Parathyroid adenoma (tissue), 2 donors: ENCODE results near the gene FBH1.

ENCODE experiments used
- H2AFZ ChIP-seq: fragments of 300-600 bp; sonication (generic); one replicate; pipeline ENCODE4 v1.7.0; 2017; ENCODE audit warnings: antibody characterized with exemption, mild to moderate bottlenecking
- H3K27ac ChIP-seq: fragments of 300-600 bp; sonication (generic); one replicate; pipeline ENCODE4 v1.7.0; 2017
- H3K27me3 ChIP-seq: fragments of 300-600 bp; sonication (generic); one replicate; pipeline ENCODE4 v1.7.0; 2017; ENCODE audit warnings: low read length; ENCODE audit not compliant: control insufficient read depth, insufficient read depth
- H3K36me3 ChIP-seq: fragments of 300-600 bp; sonication (generic); one replicate; pipeline ENCODE4 v1.7.0; 2017; ENCODE audit warnings: low read length; ENCODE audit not compliant: control insufficient read depth, insufficient read depth
- H3K4me1 ChIP-seq: fragments of 300-600 bp; sonication (generic); one replicate; pipeline ENCODE4 v1.7.0; 2017; ENCODE audit warnings: control low read depth
- H3K4me2 ChIP-seq: fragments of 300-600 bp; sonication (generic); one replicate; pipeline ENCODE4 v1.7.0; 2017; ENCODE audit warnings: low read length
- H3K4me3 ChIP-seq: fragments of 300-600 bp; sonication (generic); one replicate; pipeline ENCODE4 v1.7.0; 2017; ENCODE audit warnings: low read depth, low read length
- H3K79me2 ChIP-seq: fragments of 300-600 bp; sonication (generic); one replicate; pipeline ENCODE4 v1.7.0; 2017; ENCODE audit warnings: control low read depth
- H3K9ac ChIP-seq: fragments of 300-600 bp; sonication (generic); one replicate; pipeline ENCODE4 v1.7.0; 2017; ENCODE audit warnings: mild to moderate bottlenecking
- H3K9me3 ChIP-seq: fragments of 300-600 bp; sonication (generic); one replicate; pipeline ENCODE4 v1.7.0; 2017; ENCODE audit warnings: low read length; ENCODE audit not compliant: control insufficient read depth
- TF ChIP-seq, protein P1 (sequence below): fragments of 300-600 bp; sonication (generic); IDR thresholded peaks from one replicate; pipeline ENCODE4 v1.7.0; 2017; ENCODE audit warnings: antibody characterized with exemption, mild to moderate bottlenecking
- donor health status: primary hyperparathyroidism.

FBH1 gene

GRCh38 chr10:5953676-5954075 lies 63.6 kb downstream of the FBH1 start:
- Histone ChIP-seq H2AFZ (no peak overlapping the region), H3K9ac (no peak overlapping the region), H3K36me3 (no peaks in the 10 kb centered on the region), H3K79me2 (no peaks in the 10 kb centered on the region), H3K27ac (no peak overlapping the region), H3K4me3 (no peak overlapping the region), H3K9me3 (no peaks in the 10 kb centered on the region), H3K27me3 (no peaks in the 10 kb centered on the region), H3K4me1 (no peaks in the 10 kb centered on the region), H3K4me2 (no peak overlapping the region)
- TF ChIP-seq, protein P1, sequence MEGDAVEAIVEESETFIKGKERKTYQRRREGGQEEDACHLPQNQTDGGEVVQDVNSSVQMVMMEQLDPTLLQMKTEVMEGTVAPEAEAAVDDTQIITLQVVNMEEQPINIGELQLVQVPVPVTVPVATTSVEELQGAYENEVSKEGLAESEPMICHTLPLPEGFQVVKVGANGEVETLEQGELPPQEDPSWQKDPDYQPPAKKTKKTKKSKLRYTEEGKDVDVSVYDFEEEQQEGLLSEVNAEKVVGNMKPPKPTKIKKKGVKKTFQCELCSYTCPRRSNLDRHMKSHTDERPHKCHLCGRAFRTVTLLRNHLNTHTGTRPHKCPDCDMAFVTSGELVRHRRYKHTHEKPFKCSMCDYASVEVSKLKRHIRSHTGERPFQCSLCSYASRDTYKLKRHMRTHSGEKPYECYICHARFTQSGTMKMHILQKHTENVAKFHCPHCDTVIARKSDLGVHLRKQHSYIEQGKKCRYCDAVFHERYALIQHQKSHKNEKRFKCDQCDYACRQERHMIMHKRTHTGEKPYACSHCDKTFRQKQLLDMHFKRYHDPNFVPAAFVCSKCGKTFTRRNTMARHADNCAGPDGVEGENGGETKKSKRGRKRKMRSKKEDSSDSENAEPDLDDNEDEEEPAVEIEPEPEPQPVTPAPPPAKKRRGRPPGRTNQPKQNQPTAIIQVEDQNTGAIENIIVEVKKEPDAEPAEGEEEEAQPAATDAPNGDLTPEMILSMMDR, result no peak

GRCh38 chr10:5956146-5956936 lies 66.3 kb downstream of the FBH1 start:
- Histone ChIP-seq H3K79me2 (no peaks in the 10 kb centered on the region), H3K4me1 (no peaks in the 10 kb centered on the region), H3K4me3 (no peak overlapping the region), H2AFZ (no peak overlapping the region), H3K36me3 (no peaks in the 10 kb centered on the region), H3K4me2 (no peak overlapping the region), H3K27me3 (no peaks in the 10 kb centered on the region), H3K27ac (no peak overlapping the region), H3K9me3 (no peaks in the 10 kb centered on the region), H3K9ac (no peak overlapping the region)
- TF ChIP-seq, protein P1, result no peak

DNA sequence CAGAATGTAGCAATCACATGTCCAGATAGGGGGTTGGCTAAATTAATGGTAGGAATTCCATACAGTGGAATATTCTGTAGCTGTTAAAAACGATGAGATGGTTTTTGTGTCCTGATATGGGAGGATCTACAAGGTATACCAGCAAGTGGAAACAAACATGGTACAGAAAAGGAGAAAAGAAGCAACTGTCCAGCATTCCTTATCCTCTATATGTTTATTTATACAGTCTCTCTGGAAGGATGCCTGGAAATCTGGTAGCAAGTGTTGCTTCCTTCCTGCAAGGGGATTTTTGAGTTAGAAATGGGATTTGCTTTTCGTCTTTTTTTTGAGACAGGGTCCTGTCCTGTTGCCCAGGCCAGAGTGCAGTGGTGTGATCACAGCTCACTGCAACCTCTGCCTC lies 68.0 kb downstream of the FBH1 start:
- Histone ChIP-seq H3K36me3 (no peaks in the 10 kb centered on the region), H3K27ac (no peak overlapping the region), H2AFZ (no peak overlapping the region), H3K4me3 (no peak overlapping the region), H3K27me3 (no peaks in the 10 kb centered on the region), H3K4me2 (no peak overlapping the region), H3K79me2 (no peaks in the 10 kb centered on the region), H3K9me3 (no peaks in the 10 kb centered on the region), H3K4me1 (no peaks in the 10 kb centered on the region), H3K9ac (no peak overlapping the region)
- TF ChIP-seq, protein P1, result no peak

DNA sequence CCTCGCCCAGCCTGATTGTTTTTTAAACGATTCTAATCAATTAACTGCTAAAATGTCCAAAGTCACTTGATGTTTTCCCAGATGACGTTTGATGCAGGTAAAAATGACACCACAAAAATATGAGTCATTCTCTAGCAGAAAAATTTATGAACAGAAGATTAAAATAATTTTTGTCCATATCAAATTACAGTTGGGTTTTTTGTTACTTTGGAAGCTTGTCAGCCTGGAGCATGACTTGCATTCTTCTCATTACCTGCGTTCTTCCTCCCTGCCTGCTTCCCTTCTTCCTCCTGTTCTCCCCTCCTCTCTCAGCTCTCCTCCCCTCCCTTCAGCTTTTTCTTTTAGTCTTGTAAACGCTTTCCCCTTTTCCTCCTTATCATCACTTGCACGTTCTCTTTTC lies 68.6 kb downstream of the FBH1 start:
- Histone ChIP-seq H3K36me3 (no peaks in the 10 kb centered on the region), H3K4me2 (no peak overlapping the region), H3K79me2 (no peaks in the 10 kb centered on the region), H3K9me3 (no peaks in the 10 kb centered on the region), H3K27me3 (no peaks in the 10 kb centered on the region), H3K27ac (no peak overlapping the region), H3K9ac (no peak overlapping the region), H3K4me3 (no peak overlapping the region), H2AFZ (no peak overlapping the region), H3K4me1 (no peaks in the 10 kb centered on the region)
- TF ChIP-seq, protein P1, result no peak

GRCh38 chr10:5959142-5959541 lies 69.1 kb downstream of the FBH1 start:
- no peaks in the 10 kb centered on the region for H3K9me3 ChIP-seq
- H2AFZ ChIP-seq, result no peak overlapping the region
- no peak overlapping the region for H3K4me3 ChIP-seq
- H3K4me2 ChIP-seq, result no peak overlapping the region
- H3K79me2 ChIP-seq, result no peaks in the 10 kb centered on the region
- H3K27ac ChIP-seq, result no peak overlapping the region
- no peak overlapping the region for H3K9ac ChIP-seq
- H3K36me3 ChIP-seq, result no peaks in the 10 kb centered on the region
- no peaks in the 10 kb centered on the region for H3K4me1 ChIP-seq
- no peaks in the 10 kb centered on the region for H3K27me3 ChIP-seq
- TF ChIP-seq, protein P1, result no peak
